PC-3 (cell line): ENCODE data around the gene WDFY1. TPM values are rescaled to one million over a fixed set of nuclear protein-coding genes. Genes with fewer than 3 reads are reported as not detected.

Experiments used
- ATAC-seq: fragments of 200-7000 bp; cut with Tn5 transposase; 2 replicates; pipeline ENCODE4 v1.9.1; 2020; ENCODE audit warnings: mild to moderate bottlenecking, moderate library complexity
- BruUV-seq: library from RNA; stranded (reverse); fragments of 400-500 nt; replicated peaks from 2 replicates; lab custom pipeline; 2021; lab: Mats Ljungman, UMichigan
- CTCF ChIA-PET: fragments of 300-600 bp; sonication (Branson Sonifier 250); formaldehyde crosslinking; loops from one replicate; lab custom pipeline; 2022; ENCODE audit warnings: antibody characterized with exemption; lab: Charles Lee
- POLR2A ChIA-PET: fragments of 300-600 bp; sonication (Branson Sonifier 250); formaldehyde crosslinking; loops from one replicate; lab custom pipeline; 2022; ENCODE audit warnings: antibody characterized with exemption; ENCODE audit not compliant: unreplicated experiment; lab: Charles Lee
- DNase-seq: peaks from one replicate; pipeline ENCODE4 v3.0.0-alpha.2; 2015
- H2AFZ ChIP-seq: fragments of 300-600 bp; sonication (generic); 2 replicates; pipeline ENCODE4 v1.6.0; 2016; ENCODE audit warnings: antibody characterized with exemption, low read length
- H3F3A ChIP-seq: fragments of 300-600 bp; sonication (generic); one replicate; pipeline ENCODE4 v1.6.0; 2017; ENCODE audit warnings: antibody characterized with exemption, low read length, control low read depth, mild to moderate bottlenecking; ENCODE audit not compliant: unreplicated experiment
- H3K27ac ChIP-seq: fragments of 300-600 bp; sonication (generic); 2 replicates; pipeline ENCODE4 v1.5.1; 2016; ENCODE audit warnings: mild to moderate bottlenecking, low read length
- H3K27me3 ChIP-seq: fragments of 300-600 bp; sonication (generic); 2 replicates; pipeline ENCODE4 v1.6.1; 2016; ENCODE audit warnings: low read length, mixed read lengths
- H3K36me3 ChIP-seq: fragments of 300-600 bp; sonication (generic); 2 replicates; pipeline ENCODE4 v1.6.1; 2016; ENCODE audit warnings: low read depth, mixed run types, low read length, mixed read lengths
- H3K4me1 ChIP-seq: fragments of 300-600 bp; sonication (generic); 2 replicates; pipeline ENCODE4 v1.5.1; 2016; ENCODE audit warnings: low read length; ENCODE audit not compliant: insufficient read depth
- H3K4me2 ChIP-seq: fragments of 300-600 bp; sonication (generic); 2 replicates; pipeline ENCODE4 v1.6.0; 2016; ENCODE audit warnings: low read length
- H3K4me3 ChIP-seq: fragments of 300-600 bp; sonication (generic); 2 replicates; pipeline ENCODE4 v1.5.1; 2016; ENCODE audit warnings: mild to moderate bottlenecking, low read length, mixed read lengths
- H3K79me2 ChIP-seq: fragments of 300-600 bp; sonication (generic); 2 replicates; pipeline ENCODE4 v1.6.1; 2017; ENCODE audit warnings: low read length, mixed read lengths
- H3K9ac ChIP-seq: fragments of 300-600 bp; sonication (generic); 2 replicates; pipeline ENCODE4 v1.6.0; 2016; ENCODE audit warnings: mild to moderate bottlenecking, low read length
- H3K9me2 ChIP-seq: fragments of 300-600 bp; sonication (generic); replicated peaks from 2 replicates; pipeline ENCODE4 v1.6.1; 2016; ENCODE audit warnings: mixed run types, low read length, mixed read lengths
- H3K9me3 ChIP-seq: fragments of 300-600 bp; sonication (generic); 2 replicates; pipeline ENCODE4 v1.6.1; 2016; ENCODE audit warnings: low read length, mixed read lengths
- H4K20me1 ChIP-seq: fragments of 300-600 bp; sonication (generic); 2 replicates; pipeline ENCODE4 v1.6.1; 2016; ENCODE audit warnings: low read length, mixed read lengths
- EZH2 ChIP-seq: fragments of 300-600 bp; sonication (generic); IDR thresholded peaks from one replicate; pipeline ENCODE4 v1.6.1; 2017; ENCODE audit warnings: antibody characterized with exemption, mild to moderate bottlenecking, low read length; ENCODE audit not compliant: unreplicated experiment
- EZH2phosphoT487 ChIP-seq: fragments of 300-600 bp; sonication (generic); IDR thresholded peaks from 2 replicates; pipeline ENCODE4 v1.6.1; 2018; ENCODE audit warnings: mild to moderate bottlenecking, antibody characterized with exemption, low read length, borderline replicate concordance
- intact Hi-C: fragments of 100-400 bp; cut with micrococcal nuclease; formaldehyde crosslinking; loops from 2 replicates; pipeline ENCODE4 v1.9.0; 2023
- total RNA-seq: library from RNA; depleted of rRNA; stranded (reverse); fragments of >200 nt; gene quantifications from 2 replicates; pipeline ENCODE4 v1.2.3, GENCODE V29; 2014
- TF ChIP-seq, protein P1 (sequence below): fragments of 300-600 bp; sonication (generic); conservative IDR thresholded peaks from 2 replicates; pipeline ENCODE4 v1.5.1; 2017; ENCODE audit warnings: antibody characterized with exemption, low read depth, mild to moderate bottlenecking, low read length

The WDFY1 gene
- total RNA-seq, 1 experiment from 2014 or later, result 47.7 TPM

DNA sequence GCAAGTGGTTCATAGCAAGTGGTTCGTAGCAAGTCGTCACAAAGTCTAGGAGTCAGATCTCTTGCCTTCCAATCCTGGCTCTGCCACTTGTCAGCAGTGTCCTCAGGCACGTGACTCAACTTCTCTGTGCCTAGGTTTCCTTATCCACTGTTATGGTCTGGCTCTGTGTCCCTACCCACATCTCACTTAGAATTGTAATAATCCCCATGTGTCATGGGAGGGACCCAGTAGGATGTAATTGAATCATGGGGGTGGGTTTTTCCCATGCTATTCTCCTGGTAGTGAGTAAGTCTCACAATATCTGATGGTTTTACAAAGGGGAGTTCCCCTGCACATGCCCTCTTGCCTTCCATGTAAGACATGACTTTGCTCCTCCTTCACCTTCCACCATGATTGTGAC is 55.9 kb downstream of the WDFY1 start:
- no peaks in the 10 kb centered on the region for H4K20me1 ChIP-seq
- no peak overlapping the region for H3K4me2 ChIP-seq
- no peak overlapping the region for H3K9ac ChIP-seq
- no peak for TF ChIP-seq EZH2
- TF ChIP-seq, protein P1, sequence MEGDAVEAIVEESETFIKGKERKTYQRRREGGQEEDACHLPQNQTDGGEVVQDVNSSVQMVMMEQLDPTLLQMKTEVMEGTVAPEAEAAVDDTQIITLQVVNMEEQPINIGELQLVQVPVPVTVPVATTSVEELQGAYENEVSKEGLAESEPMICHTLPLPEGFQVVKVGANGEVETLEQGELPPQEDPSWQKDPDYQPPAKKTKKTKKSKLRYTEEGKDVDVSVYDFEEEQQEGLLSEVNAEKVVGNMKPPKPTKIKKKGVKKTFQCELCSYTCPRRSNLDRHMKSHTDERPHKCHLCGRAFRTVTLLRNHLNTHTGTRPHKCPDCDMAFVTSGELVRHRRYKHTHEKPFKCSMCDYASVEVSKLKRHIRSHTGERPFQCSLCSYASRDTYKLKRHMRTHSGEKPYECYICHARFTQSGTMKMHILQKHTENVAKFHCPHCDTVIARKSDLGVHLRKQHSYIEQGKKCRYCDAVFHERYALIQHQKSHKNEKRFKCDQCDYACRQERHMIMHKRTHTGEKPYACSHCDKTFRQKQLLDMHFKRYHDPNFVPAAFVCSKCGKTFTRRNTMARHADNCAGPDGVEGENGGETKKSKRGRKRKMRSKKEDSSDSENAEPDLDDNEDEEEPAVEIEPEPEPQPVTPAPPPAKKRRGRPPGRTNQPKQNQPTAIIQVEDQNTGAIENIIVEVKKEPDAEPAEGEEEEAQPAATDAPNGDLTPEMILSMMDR, result no peak
- TF ChIP-seq EZH2phosphoT487, result no peak
- no peak overlapping the region for H2AFZ ChIP-seq
- ATAC-seq, result no peak
- no peak overlapping the region for H3K4me3 ChIP-seq
- H3F3A ChIP-seq, result no peaks in the 10 kb centered on the region
- BruUV-seq, result no TSS peak
- no peak overlapping the region for H3K27ac ChIP-seq
- no peak for DNase-seq
- peaks cover 23% of the 10 kb centered on the region for H3K36me3 ChIP-seq
- intact Hi-C loops, result no loop called here
- H3K9me3 ChIP-seq, result no peaks in the 10 kb centered on the region
- ChIA-PET CTCF (no interaction called here), POLR2A (no interaction called here)
- H3K79me2 ChIP-seq, result no peaks in the 10 kb centered on the region
- H3K9me2 ChIP-seq, result no peaks in the 10 kb centered on the region
- no peaks in the 10 kb centered on the region for H3K27me3 ChIP-seq
- H3K4me1 ChIP-seq, result no peaks in the 10 kb centered on the region

DNA sequence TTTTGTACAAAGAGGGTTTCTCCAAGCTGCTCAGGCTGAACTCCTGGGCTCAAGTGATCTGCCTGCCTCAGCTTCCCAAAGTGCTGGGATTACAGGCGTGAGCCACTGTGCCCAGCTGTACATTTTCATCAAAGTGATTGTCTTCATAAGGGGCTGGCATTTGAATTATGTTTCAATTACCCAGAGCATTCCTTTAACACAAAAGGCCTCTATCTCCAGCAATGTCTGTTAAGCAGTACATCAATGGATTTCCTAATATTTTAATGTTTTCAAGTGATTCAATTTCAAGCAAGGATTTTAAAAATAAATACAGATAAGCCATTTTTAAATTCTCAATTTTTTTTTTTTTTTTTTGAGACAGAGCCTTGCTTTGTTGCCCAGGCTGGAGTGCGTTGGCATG is 56.9 kb downstream of the WDFY1 start:
- H3K4me3 ChIP-seq, result no peak overlapping the region
- H4K20me1 ChIP-seq, result no peaks in the 10 kb centered on the region
- no peak overlapping the region for H3K4me2 ChIP-seq
- BruUV-seq, result no TSS peak
- H3K4me1 ChIP-seq, result no peaks in the 10 kb centered on the region
- no peak for TF ChIP-seq EZH2
- no peak for TF ChIP-seq EZH2phosphoT487
- TF ChIP-seq, protein P1, result no peak
- no peak for ATAC-seq
- no peaks in the 10 kb centered on the region for H3K79me2 ChIP-seq
- H3K36me3 ChIP-seq, result peaks cover 23% of the 10 kb centered on the region
- no peak overlapping the region for H3K27ac ChIP-seq
- DNase-seq, result no peak
- no peaks in the 10 kb centered on the region for H3K27me3 ChIP-seq
- H3K9me2 ChIP-seq, result no peaks in the 10 kb centered on the region
- H3F3A ChIP-seq, result no peaks in the 10 kb centered on the region
- intact Hi-C loops, result no loop called here
- POLR2A ChIA-PET, result no interaction called here
- H3K9me3 ChIP-seq, result no peaks in the 10 kb centered on the region
- H2AFZ ChIP-seq, result no peak overlapping the region
- CTCF ChIA-PET, result no interaction called here
- H3K9ac ChIP-seq, result no peak overlapping the region

DNA sequence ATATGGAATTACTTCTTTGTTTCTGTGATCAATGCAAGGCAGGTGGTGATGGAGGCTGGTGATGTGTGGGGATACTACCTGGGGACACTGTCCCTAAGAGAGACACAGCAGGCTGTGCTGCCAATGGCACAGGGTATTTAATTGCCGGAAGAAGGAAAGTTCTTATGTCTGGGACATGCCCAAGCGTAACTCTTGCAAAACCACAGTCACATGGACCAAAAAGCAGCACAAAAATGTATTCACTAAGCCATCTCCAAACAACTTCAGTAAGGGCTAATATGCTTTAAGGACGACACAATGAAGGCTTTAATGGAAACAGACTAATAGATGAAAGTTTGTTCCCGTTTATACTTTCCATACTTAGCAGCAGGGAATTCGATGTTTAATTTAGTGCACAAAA is 58.0 kb downstream of the WDFY1 start:
- H3K36me3 ChIP-seq, result peaks cover 18% of the 10 kb centered on the region
- CTCF ChIA-PET, result no interaction called here

More for the DNA sequence above, 58.0 kb downstream of the WDFY1 start:
- no TSS peak for BruUV-seq
- no peak overlapping the region for H2AFZ ChIP-seq
- H3F3A ChIP-seq, result no peaks in the 10 kb centered on the region
- H3K27me3 ChIP-seq, result no peaks in the 10 kb centered on the region
- H3K79me2 ChIP-seq, result no peaks in the 10 kb centered on the region
- no peak for ATAC-seq
- H3K4me2 ChIP-seq, result no peak overlapping the region
- intact Hi-C loops, result no loop called here
- TF ChIP-seq EZH2 (no peak), EZH2phosphoT487 (no peak)
- TF ChIP-seq, protein P1, result no peak
- H3K9ac ChIP-seq, result no peak overlapping the region
- H3K4me1 ChIP-seq, result no peaks in the 10 kb centered on the region
- H3K4me3 ChIP-seq, result no peak overlapping the region
- no peaks in the 10 kb centered on the region for H3K9me3 ChIP-seq
- POLR2A ChIA-PET, result no interaction called here
- no peak for DNase-seq
- H3K27ac ChIP-seq, result no peak overlapping the region
- H4K20me1 ChIP-seq, result no peaks in the 10 kb centered on the region
- no peaks in the 10 kb centered on the region for H3K9me2 ChIP-seq
